ENCODE data around the gene CCNC. TPM values are rescaled to one million over a fixed set of nuclear protein-coding genes. Genes with fewer than 3 reads are reported as not detected.

The CCNC gene
- 71.2 and 95.1 TPM in 2 replicates for total RNA-seq

GRCh38 chr6:99568103-99568933, at the start of gene CCNC:
Gene CCNC (minus strand): TSS chr6:99568660. CDS start chr6:99568527, 133 bp downstream.

GRCh38 chr6:99606656-99607415, 38.4 kb upstream of the CCNC start, which contains the start of gene PRDM13:
Gene PRDM13 (plus strand): TSS chr6:99606833. CDS start chr6:99607035, 202 bp downstream.

Other genes starting within 250 kb of the CCNC start
- gene FAXC, start 219.0 kb downstream of the CCNC start, total RNA-seq: 0.65 and 0.86 TPM in 2 replicates
- gene COQ3, start 174.5 kb downstream of the CCNC start, total RNA-seq: 2.9 and 4.4 TPM in 2 replicates
- 50.1 and 57.2 TPM in 2 replicates for gene PNISR, start 143.4 kb downstream of the CCNC start, total RNA-seq
- gene USP45, start 53.2 kb downstream of the CCNC start, total RNA-seq: 9.3 and 14.6 TPM in 2 replicates
- not detected in 2 replicates for gene PRDM13, start 38.2 kb upstream of the CCNC start, total RNA-seq

Data from dermis lymphatic vessel endothelial cell (primary cell).